Measurements from ENCODE around the gene TMEM236. TPM values are rescaled to one million over a fixed set of nuclear protein-coding genes. Genes with fewer than 3 reads are reported as not detected.

TMEM236 gene
- polyA plus RNA-seq, 1 donor (not counting 4 experiments of a cell fraction or from before 2014, with no cell fraction given) = 0.13 TPM

DNA sequence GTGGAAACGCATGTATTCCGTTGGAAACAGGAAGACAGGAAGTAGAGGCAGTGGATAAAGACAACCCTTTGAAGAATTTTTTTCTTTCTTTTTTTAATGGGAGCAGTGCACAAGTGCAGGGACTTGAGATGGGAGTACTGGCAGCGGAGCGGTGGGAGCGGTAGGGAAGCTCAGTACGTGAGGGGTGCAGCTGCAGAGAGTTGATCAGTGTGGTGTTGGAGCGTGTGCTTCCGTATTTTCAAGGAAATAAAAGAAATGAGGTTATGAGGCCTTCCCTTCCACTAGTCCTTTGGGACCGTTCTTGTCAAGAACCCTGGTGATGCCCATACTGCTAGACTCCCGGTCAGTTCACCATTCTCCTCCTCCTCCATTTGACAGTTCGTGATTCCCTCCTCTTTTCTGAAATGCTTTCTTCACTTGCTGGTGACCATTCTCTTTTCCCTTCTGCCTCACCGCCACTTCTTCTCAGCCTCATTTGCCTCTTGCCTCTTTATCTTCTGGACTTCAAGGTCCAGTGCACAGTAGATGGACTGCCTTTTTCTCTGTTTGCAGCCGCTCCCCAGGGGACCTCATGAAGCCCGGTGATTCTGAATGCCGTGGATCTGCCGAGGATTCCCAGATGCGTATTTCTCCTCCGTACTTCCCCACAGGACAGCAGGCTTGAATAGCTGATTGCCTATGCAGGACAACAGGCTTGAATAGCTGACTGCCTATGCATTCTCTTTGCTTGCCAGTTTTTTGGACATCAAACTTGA is 39.1 kb upstream of the TMEM236 start:
- no peak overlapping the region for H3K9ac ChIP-seq (ENCODE audit: control insufficient read depth, extremely low read depth, insufficient read depth, low read length)
- FAIRE-seq (no peak), DNase-seq (ENCODE audit: low read depth, low spot score) (no peak)
- H3K4me2 ChIP-seq (ENCODE audit: control insufficient read depth, extremely low read depth, insufficient read depth, low read depth, low read length) = no peak overlapping the region
- H4K20me1 ChIP-seq (ENCODE audit: control insufficient read depth, extremely low read depth, insufficient read depth, low read length) = no peaks in the 10 kb centered on the region
- no peaks in the 10 kb centered on the region for H3K27me3 ChIP-seq (ENCODE audit: control insufficient read depth, extremely low read depth, insufficient read depth, low read length)
- H3K27ac ChIP-seq (ENCODE audit: control insufficient read depth, insufficient read depth, low read length) = no peak overlapping the region
- H3K79me2 ChIP-seq (ENCODE audit: control insufficient read depth, insufficient read depth, low read length) = no peaks in the 10 kb centered on the region
- H3K4me3 ChIP-seq (ENCODE audit: control insufficient read depth in 2 of 3, extremely low read depth in 1 of 3, insufficient read depth in 2 of 3, low read depth in 1 of 3, low read length in 3 of 3) = no peak overlapping the region
- dilution Hi-C loops (cut with MboI; ENCODE audit: extremely low pct_ligation_motif_present, low sequenced_read_pairs) = no loop called here
- H3K9me3 ChIP-seq (ENCODE audit: control insufficient read depth, low read depth, low read length) = no peaks in the 10 kb centered on the region
- TF ChIP-seq, protein P1, sequence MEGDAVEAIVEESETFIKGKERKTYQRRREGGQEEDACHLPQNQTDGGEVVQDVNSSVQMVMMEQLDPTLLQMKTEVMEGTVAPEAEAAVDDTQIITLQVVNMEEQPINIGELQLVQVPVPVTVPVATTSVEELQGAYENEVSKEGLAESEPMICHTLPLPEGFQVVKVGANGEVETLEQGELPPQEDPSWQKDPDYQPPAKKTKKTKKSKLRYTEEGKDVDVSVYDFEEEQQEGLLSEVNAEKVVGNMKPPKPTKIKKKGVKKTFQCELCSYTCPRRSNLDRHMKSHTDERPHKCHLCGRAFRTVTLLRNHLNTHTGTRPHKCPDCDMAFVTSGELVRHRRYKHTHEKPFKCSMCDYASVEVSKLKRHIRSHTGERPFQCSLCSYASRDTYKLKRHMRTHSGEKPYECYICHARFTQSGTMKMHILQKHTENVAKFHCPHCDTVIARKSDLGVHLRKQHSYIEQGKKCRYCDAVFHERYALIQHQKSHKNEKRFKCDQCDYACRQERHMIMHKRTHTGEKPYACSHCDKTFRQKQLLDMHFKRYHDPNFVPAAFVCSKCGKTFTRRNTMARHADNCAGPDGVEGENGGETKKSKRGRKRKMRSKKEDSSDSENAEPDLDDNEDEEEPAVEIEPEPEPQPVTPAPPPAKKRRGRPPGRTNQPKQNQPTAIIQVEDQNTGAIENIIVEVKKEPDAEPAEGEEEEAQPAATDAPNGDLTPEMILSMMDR (optimal IDR thresholded peaks at IDR 0.05 in 1 of 3, IDR thresholded peaks at IDR 0.05 in 1 of 3, conservative IDR thresholded peaks at IDR 0.05 in 1 of 3; ENCODE audit: extremely low read depth in 1 of 3, insufficient read depth in 2 of 3, low read length in 3 of 3) = no peak
- TF ChIP-seq EZH2 (IDR thresholded peaks at IDR 0.05; ENCODE audit: low read length) = no peak
- H2AFZ ChIP-seq (ENCODE audit: control insufficient read depth, low read length) = no peak overlapping the region
- no peaks in the 10 kb centered on the region for H3K9me1 ChIP-seq (ENCODE audit: control insufficient read depth, extremely low read depth, insufficient read depth, low read length)
- peaks cover 14 to 19% of the 10 kb centered on the region in 2 experiments for H3K36me3 ChIP-seq (ENCODE audit: control insufficient read depth in 2 of 2, extremely low read depth in 1 of 2, insufficient read depth in 2 of 2, low read length in 2 of 2)
- no peaks in the 10 kb centered on the region for H3K4me1 ChIP-seq (ENCODE audit: control insufficient read depth, extremely low read depth, insufficient read depth, low read length)

DNA sequence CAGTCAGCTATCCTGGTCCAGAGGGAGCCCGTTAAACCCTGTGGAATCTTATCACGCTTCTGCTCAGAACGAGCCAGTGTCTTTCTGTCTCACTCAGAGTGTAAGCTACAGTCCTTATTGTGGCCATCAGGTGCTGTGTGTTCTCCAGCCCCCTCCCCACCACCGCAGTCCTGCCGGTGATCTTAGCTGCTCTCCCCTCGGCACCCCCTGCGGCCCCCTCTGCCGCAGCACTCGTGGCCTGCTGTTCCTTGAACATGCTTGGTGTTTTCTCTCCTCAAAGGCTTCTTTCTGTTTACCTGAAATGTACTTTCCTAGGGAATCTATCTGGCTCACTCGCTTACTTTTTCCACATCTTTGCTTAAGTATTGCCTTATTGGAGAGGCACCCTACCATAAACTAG is 38.2 kb upstream of the TMEM236 start:
- Histone ChIP-seq H3K4me1 (ENCODE audit: control insufficient read depth, extremely low read depth, insufficient read depth, low read length) (no peaks in the 10 kb centered on the region), H3K27ac (ENCODE audit: control insufficient read depth, insufficient read depth, low read length) (no peak overlapping the region), H3K4me3 (ENCODE audit: control insufficient read depth in 2 of 3, extremely low read depth in 1 of 3, insufficient read depth in 2 of 3, low read depth in 1 of 3, low read length in 3 of 3) (no peak overlapping the region), H3K27me3 (ENCODE audit: control insufficient read depth, extremely low read depth, insufficient read depth, low read length) (no peaks in the 10 kb centered on the region), H3K4me2 (ENCODE audit: control insufficient read depth, extremely low read depth, insufficient read depth, low read depth, low read length) (no peak overlapping the region), H3K79me2 (ENCODE audit: control insufficient read depth, insufficient read depth, low read length) (no peaks in the 10 kb centered on the region), H3K9ac (ENCODE audit: control insufficient read depth, extremely low read depth, insufficient read depth, low read length) (no peak overlapping the region), H3K9me1 (ENCODE audit: control insufficient read depth, extremely low read depth, insufficient read depth, low read length) (no peaks in the 10 kb centered on the region), H3K9me3 (ENCODE audit: control insufficient read depth, low read depth, low read length) (no peaks in the 10 kb centered on the region), H4K20me1 (ENCODE audit: control insufficient read depth, extremely low read depth, insufficient read depth, low read length) (no peaks in the 10 kb centered on the region), H3K36me3 (ENCODE audit: control insufficient read depth in 2 of 2, extremely low read depth in 1 of 2, insufficient read depth in 2 of 2, low read length in 2 of 2) (peaks cover 14 to 19% of the 10 kb centered on the region in 2 experiments), H2AFZ (ENCODE audit: control insufficient read depth, low read length) (no peak overlapping the region)
- TF ChIP-seq, protein P1 (optimal IDR thresholded peaks at IDR 0.05 in 1 of 3, IDR thresholded peaks at IDR 0.05 in 1 of 3, conservative IDR thresholded peaks at IDR 0.05 in 1 of 3; ENCODE audit: extremely low read depth in 1 of 3, insufficient read depth in 2 of 3, low read length in 3 of 3) = no peak
- no peak for TF ChIP-seq EZH2 (IDR thresholded peaks at IDR 0.05; ENCODE audit: low read length)
- dilution Hi-C loops (cut with MboI; ENCODE audit: extremely low pct_ligation_motif_present, low sequenced_read_pairs) = no loop called here
- FAIRE-seq = no peak
- DNase-seq (ENCODE audit: low read depth, low spot score) = no peak
